CD4-positive, alpha-beta T cell treated with Interleukin-4 for 1 hour (primary cell): ENCODE results near the gene ATF7.
A peak's percentile ranks its signal among the peaks of the same experiment; 100 is the strongest.
"Not testable (repeated sequence)": the region's sequence is repeated elsewhere in the genome, so short reads cannot be mapped to it uniquely, and the experiment has no call there.

Source experiments
- DNase-seq, 2 donors: peaks; one replicate each; pipeline ENCODE4 v3.0.0-alpha.2; 2020 to 2022

Gene ATF7

GRCh38 chr12:53626702-53627169 is 554 bp upstream of the ATF7 start:
- DNase-seq: no peak

GRCh38 chr12:53625373-53625945 is 723 bp downstream of the ATF7 start:
- no peak for DNase-seq

GRCh38 chr12:53624956-53625355 is 1.2 kb downstream of the ATF7 start:
- no peak for DNase-seq

- DNase-seq: no peak
Observed at GRCh38 chr12:53624458-53624857, 1.7 kb downstream of the ATF7 start.

GRCh38 chr12:53623548-53624385 is 2.4 kb downstream of the ATF7 start:
- DNase-seq: no peak

GRCh38 chr12:53622724-53623123 is 3.5 kb downstream of the ATF7 start:
- no peak for DNase-seq

GRCh38 chr12:53618275-53618674 is 7.9 kb downstream of the ATF7 start:
- DNase-seq: peak in 1 of 2 donors; percentile 10

- DNase-seq: no peak
Observed at GRCh38 chr12:53617700-53618099, 8.5 kb downstream of the ATF7 start.

- no peak for DNase-seq
Observed at GRCh38 chr12:53616950-53617349, 9.2 kb downstream of the ATF7 start.

- DNase-seq: no peak
Observed at GRCh38 chr12:53613821-53614220, 12.4 kb downstream of the ATF7 start.

GRCh38 chr12:53612978-53613377 is 13.2 kb downstream of the ATF7 start:
- no peak for DNase-seq

- no peak for DNase-seq
Observed at GRCh38 chr12:53611304-53611703, 14.9 kb downstream of the ATF7 start.

- not testable (repeated sequence) for DNase-seq
Observed at GRCh38 chr12:53606688-53607087, 19.5 kb downstream of the ATF7 start.

- DNase-seq: no peak
Observed at GRCh38 chr12:53604581-53604980, 21.6 kb downstream of the ATF7 start.

GRCh38 chr12:53603804-53604203 is 22.4 kb downstream of the ATF7 start:
- no peak for DNase-seq

- DNase-seq: no peak
Observed at GRCh38 chr12:53603196-53603595, 23.0 kb downstream of the ATF7 start.

GRCh38 chr12:53602176-53602864 is 23.9 kb downstream of the ATF7 start:
- no peak for DNase-seq

- DNase-seq: no peak
Observed at GRCh38 chr12:53601296-53601847, 24.8 kb downstream of the ATF7 start.

GRCh38 chr12:53600490-53601295 is 25.5 kb downstream of the ATF7 start:
- DNase-seq: no peak

- DNase-seq: no peak
Observed at GRCh38 chr12:53599579-53599978, 26.6 kb downstream of the ATF7 start.

GRCh38 chr12:53598971-53599370 is 27.2 kb downstream of the ATF7 start:
- not testable (repeated sequence) for DNase-seq

- no peak for DNase-seq
Observed at GRCh38 chr12:53596920-53597363, 29.2 kb downstream of the ATF7 start.
